Memory B cell (primary cell): ENCODE measurements around the gene PAEP.

Experiments
- ATAC-seq: fragments of 150-1000 bp; cut with Tn5 transposase; 2 replicates; pipeline ENCODE4 v1.10.0; 2021; ENCODE audit warnings: low read depth, mild to moderate bottlenecking, moderate library complexity
- DNase-seq, 2 donors: peaks; one replicate each; pipeline ENCODE4 v3.0.0; 2022; ENCODE audit warnings: low spot score in 2 of 2
- H3K27ac Mint-ChIP-seq: one replicate; pipeline ENCODE4 v1.8.0; 2022; ENCODE audit warnings: mild to moderate bottlenecking, moderate library complexity, mixed read lengths
- H3K27me3 Mint-ChIP-seq: one replicate; pipeline ENCODE4 v1.8.0; 2022; ENCODE audit warnings: mixed read lengths
- H3K36me3 Mint-ChIP-seq: one replicate; pipeline ENCODE4 v1.8.0; 2022; ENCODE audit warnings: mild to moderate bottlenecking, mixed read lengths
- H3K4me1 Mint-ChIP-seq: one replicate; pipeline ENCODE4 v1.8.0; 2022; ENCODE audit warnings: mixed read lengths
- H3K4me3 Mint-ChIP-seq: one replicate; pipeline ENCODE4 v1.8.0; 2022; ENCODE audit warnings: mild to moderate bottlenecking, moderate library complexity, mixed read lengths
- H3K9me3 Mint-ChIP-seq: one replicate; pipeline ENCODE4 v1.8.0; 2022; ENCODE audit warnings: mixed read lengths

PAEP gene

GRCh38 chr9:135551456-135551855, 10.1 kb upstream of the PAEP start:
- Mint-ChIP-seq H3K9me3 (peaks cover 3% of the 10 kb centered on the region), H3K4me1 (no peaks in the 10 kb centered on the region), H3K27me3 (peaks cover 10% of the 10 kb centered on the region), H3K36me3 (no peaks in the 10 kb centered on the region), H3K27ac (no peak overlapping the region), H3K4me3 (no peak overlapping the region)
- DNase-seq = no peak
- ATAC-seq = no peak

- DNase-seq = no peak
- no peak for ATAC-seq
- Mint-ChIP-seq H3K27me3 (peaks cover 10% of the 10 kb centered on the region), H3K4me1 (no peaks in the 10 kb centered on the region), H3K4me3 (no peak overlapping the region), H3K27ac (no peak overlapping the region), H3K36me3 (no peaks in the 10 kb centered on the region), H3K9me3 (peaks cover 3% of the 10 kb centered on the region)
Measured at GRCh38 chr9:135552021-135552697, 9.4 kb upstream of the PAEP start.

GRCh38 chr9:135552698-135553171, 8.8 kb upstream of the PAEP start:
- Mint-ChIP-seq H3K27ac (no peak overlapping the region), H3K4me1 (no peaks in the 10 kb centered on the region), H3K9me3 (peaks cover 3% of the 10 kb centered on the region), H3K4me3 (no peak overlapping the region), H3K27me3 (peaks cover 10% of the 10 kb centered on the region), H3K36me3 (no peaks in the 10 kb centered on the region)
- ATAC-seq (no peak), DNase-seq (no peak)

- Mint-ChIP-seq H3K36me3 (no peaks in the 10 kb centered on the region), H3K4me3 (no peak overlapping the region), H3K4me1 (no peaks in the 10 kb centered on the region), H3K27me3 (peaks cover 10% of the 10 kb centered on the region), H3K9me3 (peaks cover 3% of the 10 kb centered on the region), H3K27ac (no peak overlapping the region)
- DNase-seq (no peak), ATAC-seq (no peak)
Measured at GRCh38 chr9:135554718-135555117, 6.8 kb upstream of the PAEP start.

GRCh38 chr9:135555203-135555602, 6.4 kb upstream of the PAEP start:
- H3K9me3 Mint-ChIP-seq = peaks cover 3% of the 10 kb centered on the region
- no peaks in the 10 kb centered on the region for H3K4me1 Mint-ChIP-seq
- no peaks in the 10 kb centered on the region for H3K36me3 Mint-ChIP-seq

DNA sequence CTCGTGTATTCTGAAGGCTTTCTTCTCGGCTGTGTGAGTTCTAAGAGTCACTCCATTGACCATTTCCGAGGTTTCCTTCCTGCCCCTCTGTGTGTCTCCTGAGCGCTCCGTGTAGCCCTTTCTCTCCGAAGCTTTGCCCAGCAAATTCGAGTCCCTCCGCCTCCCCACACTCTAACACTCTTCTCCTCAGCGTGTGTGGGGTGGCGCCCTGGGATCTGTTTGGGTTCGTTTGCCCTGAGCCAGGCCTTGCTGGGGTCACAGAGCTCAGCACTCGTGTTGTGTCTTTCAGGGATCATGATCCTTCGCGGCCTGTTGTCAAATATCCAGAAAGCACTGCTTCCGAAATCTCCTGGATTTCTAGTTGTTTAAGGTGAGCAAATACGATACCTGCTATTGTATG, 5.6 kb upstream of the PAEP start:
- no peak overlapping the region for H3K4me3 Mint-ChIP-seq
- no peaks in the 10 kb centered on the region for H3K4me1 Mint-ChIP-seq
- H3K36me3 Mint-ChIP-seq = no peaks in the 10 kb centered on the region
- H3K9me3 Mint-ChIP-seq = peaks cover 3% of the 10 kb centered on the region
- peaks cover 9% of the 10 kb centered on the region for H3K27me3 Mint-ChIP-seq
- no peak overlapping the region for H3K27ac Mint-ChIP-seq
- DNase-seq = no peak
- ATAC-seq = no peak

More at GRCh38 chr9:135555203-135555602, 6.4 kb upstream of the PAEP start:
- Mint-ChIP-seq H3K27me3 (peaks cover 10% of the 10 kb centered on the region), H3K4me3 (no peak overlapping the region), H3K27ac (no peak overlapping the region)
- DNase-seq (no peak), ATAC-seq (no peak)

GRCh38 chr9:135559606-135560005, 1.9 kb upstream of the PAEP start:
- H3K27ac Mint-ChIP-seq = no peak overlapping the region
- no peaks in the 10 kb centered on the region for H3K36me3 Mint-ChIP-seq
- peaks cover 13% of the 10 kb centered on the region for H3K27me3 Mint-ChIP-seq
- no peaks in the 10 kb centered on the region for H3K4me1 Mint-ChIP-seq
- ATAC-seq = no peak
- no peak overlapping the region for H3K4me3 Mint-ChIP-seq
- DNase-seq = no peak
- H3K9me3 Mint-ChIP-seq = no peaks in the 10 kb centered on the region

DNA sequence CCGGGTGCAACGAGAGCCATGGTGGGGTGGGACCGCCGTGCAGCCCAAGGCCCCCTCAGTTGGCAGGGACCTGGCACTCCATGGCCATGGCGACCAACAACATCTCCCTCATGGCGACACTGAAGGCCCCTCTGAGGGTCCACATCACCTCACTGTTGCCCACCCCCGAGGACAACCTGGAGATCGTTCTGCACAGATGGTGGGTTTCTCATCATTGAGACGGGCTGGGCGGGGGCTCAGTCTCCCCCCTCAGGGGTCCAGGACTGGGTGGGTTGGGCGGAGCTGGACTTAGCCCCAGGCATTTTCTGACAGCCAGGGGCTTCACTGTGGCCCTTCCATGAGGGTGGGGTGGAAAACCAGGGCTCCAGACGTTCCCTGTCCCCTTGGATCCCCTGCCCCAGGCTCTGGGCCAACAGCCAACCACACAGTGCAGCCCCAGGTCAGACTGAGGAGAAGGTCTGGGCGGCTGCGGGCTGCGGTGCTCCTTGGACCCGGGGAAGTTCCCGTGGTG, 734 bp downstream of the PAEP start:
- Mint-ChIP-seq H3K27me3 (peaks cover 18% of the 10 kb centered on the region), H3K9me3 (no peaks in the 10 kb centered on the region), H3K27ac (no peak overlapping the region)

DNA sequence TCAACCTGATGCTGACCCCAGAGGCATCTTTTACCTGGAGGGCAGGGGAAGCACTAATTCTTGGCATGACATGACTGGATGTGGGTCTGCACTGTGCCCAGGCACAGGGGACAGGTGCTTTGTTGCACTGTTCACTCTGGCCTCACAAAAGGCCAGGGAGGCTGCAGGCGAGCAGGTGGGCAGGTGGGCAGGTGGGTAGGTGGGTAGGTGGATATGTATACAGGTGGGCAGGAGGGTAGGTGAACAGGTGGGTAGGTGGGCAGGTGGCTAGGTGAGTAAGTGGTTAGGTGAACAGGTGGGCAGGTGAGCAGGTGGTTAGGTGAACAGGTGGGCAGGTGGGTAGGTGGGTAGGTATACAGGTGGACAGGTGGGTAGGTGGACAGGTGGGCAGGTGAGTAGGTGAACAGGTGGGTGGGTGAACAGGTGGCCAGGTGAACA, 1.5 kb downstream of the PAEP start:
- no peaks in the 10 kb centered on the region for H3K36me3 Mint-ChIP-seq
- H3K9me3 Mint-ChIP-seq = no peaks in the 10 kb centered on the region
- no peak overlapping the region for H3K27ac Mint-ChIP-seq
- peaks cover 17% of the 10 kb centered on the region for H3K27me3 Mint-ChIP-seq
- H3K4me3 Mint-ChIP-seq = no peak overlapping the region
- H3K4me1 Mint-ChIP-seq = no peaks in the 10 kb centered on the region
- no peak for ATAC-seq
- no peak for DNase-seq

More for the DNA sequence above, 734 bp downstream of the PAEP start:
- Mint-ChIP-seq H3K4me1 (no peaks in the 10 kb centered on the region), H3K36me3 (no peaks in the 10 kb centered on the region), H3K4me3 (no peak overlapping the region)
- ATAC-seq = no peak
- no peak for DNase-seq

DNA sequence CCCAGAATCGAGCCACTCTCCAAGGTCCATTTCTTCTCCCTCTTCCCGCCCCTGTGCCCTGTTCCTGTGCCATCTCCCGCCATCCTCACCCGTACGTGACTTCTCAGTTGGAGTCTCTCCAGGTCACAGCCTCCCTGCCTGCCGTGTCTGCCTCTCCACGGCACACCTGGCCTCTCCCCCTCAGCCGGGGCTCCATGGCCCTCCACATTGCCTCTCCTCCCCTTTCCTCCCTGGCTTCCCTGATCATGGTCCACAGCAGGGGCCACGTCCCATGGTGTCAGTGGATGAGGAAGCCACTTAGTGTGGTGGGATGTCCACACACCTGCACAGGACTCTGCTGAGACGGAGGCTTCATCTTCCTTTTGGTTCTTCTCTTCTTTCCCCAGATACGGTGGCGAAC, 2.3 kb downstream of the PAEP start:
- DNase-seq = no peak
- Mint-ChIP-seq H3K4me3 (no peak overlapping the region), H3K27ac (no peak overlapping the region), H3K9me3 (no peaks in the 10 kb centered on the region), H3K27me3 (peaks cover 17% of the 10 kb centered on the region), H3K36me3 (no peaks in the 10 kb centered on the region), H3K4me1 (no peaks in the 10 kb centered on the region)
- no peak for ATAC-seq

DNA sequence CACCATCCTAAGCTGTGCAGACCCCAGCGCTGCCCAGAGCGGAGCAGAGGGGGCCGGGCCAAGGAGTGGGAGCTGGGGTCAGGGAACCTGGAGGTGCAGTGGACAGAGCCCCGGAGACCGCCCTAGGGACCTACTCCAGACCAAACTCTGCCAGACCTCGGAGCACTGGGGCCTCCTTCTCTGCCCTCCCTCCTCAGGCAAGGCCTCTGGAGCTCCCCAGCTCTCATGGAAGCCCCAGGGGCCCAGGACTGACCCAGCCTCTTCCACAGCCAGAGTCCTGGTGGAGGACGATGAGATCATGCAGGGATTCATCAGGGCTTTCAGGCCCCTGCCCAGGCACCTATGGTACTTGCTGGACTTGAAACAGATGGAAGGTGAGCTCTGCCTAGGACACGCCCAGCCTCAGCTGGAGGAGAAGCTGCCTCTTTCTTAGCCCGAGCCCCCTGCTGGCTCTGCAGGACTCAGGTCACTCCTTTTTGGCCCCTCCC, 3.6 kb downstream of the PAEP start:
- Mint-ChIP-seq H3K27ac (no peak overlapping the region), H3K27me3 (peaks cover 16% of the 10 kb centered on the region), H3K9me3 (peaks cover 5% of the 10 kb centered on the region), H3K36me3 (no peaks in the 10 kb centered on the region), H3K4me3 (no peak overlapping the region), H3K4me1 (no peaks in the 10 kb centered on the region)
- no peak for ATAC-seq
- no peak for DNase-seq

DNA sequence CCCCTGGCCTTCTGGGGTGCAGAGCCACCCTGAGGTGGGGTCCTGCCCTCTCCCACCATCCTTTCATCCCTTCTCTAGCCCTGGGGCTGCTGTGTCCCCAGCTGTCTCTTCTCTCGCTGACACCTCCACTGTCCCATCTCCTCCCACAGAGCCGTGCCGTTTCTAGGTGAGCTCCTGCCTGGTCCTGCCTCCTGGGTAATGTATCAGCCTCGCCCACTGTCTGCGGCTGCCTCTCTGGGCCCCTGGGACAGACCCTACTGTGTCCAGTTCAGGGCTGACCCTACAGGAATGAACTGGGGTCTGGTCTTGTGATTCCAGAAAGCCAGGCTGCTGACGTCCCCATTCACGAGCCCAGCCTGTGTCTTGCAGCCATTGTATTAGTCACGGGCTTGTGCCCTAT, 4.1 kb downstream of the PAEP start:
- Mint-ChIP-seq H3K36me3 (no peaks in the 10 kb centered on the region), H3K27ac (no peak overlapping the region), H3K4me1 (no peaks in the 10 kb centered on the region), H3K9me3 (peaks cover 5% of the 10 kb centered on the region), H3K27me3 (peaks cover 16% of the 10 kb centered on the region), H3K4me3 (no peak overlapping the region)
- no peak for ATAC-seq
- no peak for DNase-seq

- Mint-ChIP-seq H3K4me1 (no peaks in the 10 kb centered on the region), H3K4me3 (no peak overlapping the region), H3K36me3 (no peaks in the 10 kb centered on the region), H3K9me3 (peaks cover 5% of the 10 kb centered on the region), H3K27ac (no peak overlapping the region), H3K27me3 (peaks cover 16% of the 10 kb centered on the region)
- ATAC-seq = no peak
- no peak for DNase-seq
Measured at GRCh38 chr9:135566552-135566951, 5.0 kb downstream of the PAEP start.

DNA sequence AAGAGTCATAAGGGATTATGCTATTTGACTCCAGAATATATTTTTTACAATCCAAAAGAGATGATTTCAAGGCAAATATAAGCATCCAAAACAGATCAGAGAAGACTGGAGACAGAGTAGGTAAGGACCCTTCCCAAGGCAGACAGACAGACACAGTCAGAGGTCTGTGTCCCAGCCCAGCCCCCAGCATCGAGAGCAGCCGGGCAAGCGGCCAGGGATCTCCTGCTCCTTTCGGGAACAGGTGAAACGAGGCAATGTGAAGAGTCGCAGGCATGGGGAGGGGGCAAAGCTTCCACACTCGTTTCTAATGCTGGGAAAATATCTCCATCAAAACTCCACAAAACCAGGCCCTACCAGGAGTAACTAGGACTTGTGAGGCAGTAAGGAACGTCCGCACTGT, 5.8 kb downstream of the PAEP start:
- H3K36me3 Mint-ChIP-seq = no peaks in the 10 kb centered on the region
- no peaks in the 10 kb centered on the region for H3K4me1 Mint-ChIP-seq
- no peak for ATAC-seq
- H3K27ac Mint-ChIP-seq = no peak overlapping the region
- no peak overlapping the region for H3K4me3 Mint-ChIP-seq
- peaks cover 14% of the 10 kb centered on the region for H3K27me3 Mint-ChIP-seq
- DNase-seq = no peak
- peaks cover 5% of the 10 kb centered on the region for H3K9me3 Mint-ChIP-seq

GRCh38 chr9:135568026-135568425, 6.5 kb downstream of the PAEP start:
- H3K4me1 Mint-ChIP-seq = no peaks in the 10 kb centered on the region
- no peak overlapping the region for H3K27ac Mint-ChIP-seq
- no peak for ATAC-seq
- H3K36me3 Mint-ChIP-seq = no peaks in the 10 kb centered on the region
- DNase-seq = no peak
- no peak overlapping the region for H3K4me3 Mint-ChIP-seq
- H3K27me3 Mint-ChIP-seq = peaks cover 13% of the 10 kb centered on the region
- peaks cover 5% of the 10 kb centered on the region for H3K9me3 Mint-ChIP-seq
